Hematopoietic multipotent progenitor cell treated with erythropoietin and hydrocortisone succinate and interleukin-3 and kit ligand, for 17 days (in vitro differentiated cells): Measurements from ENCODE around the gene ZDHHC12.

ENCODE experiments used
- DNase-seq: peaks from one replicate; pipeline ENCODE4 v3.0.0-alpha.2; 2015; ENCODE audit warnings: low spot score

Gene ZDHHC12, protein sequence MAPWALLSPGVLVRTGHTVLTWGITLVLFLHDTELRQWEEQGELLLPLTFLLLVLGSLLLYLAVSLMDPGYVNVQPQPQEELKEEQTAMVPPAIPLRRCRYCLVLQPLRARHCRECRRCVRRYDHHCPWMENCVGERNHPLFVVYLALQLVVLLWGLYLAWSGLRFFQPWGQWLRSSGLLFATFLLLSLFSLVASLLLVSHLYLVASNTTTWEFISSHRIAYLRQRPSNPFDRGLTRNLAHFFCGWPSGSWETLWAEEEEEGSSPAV

DNA sequence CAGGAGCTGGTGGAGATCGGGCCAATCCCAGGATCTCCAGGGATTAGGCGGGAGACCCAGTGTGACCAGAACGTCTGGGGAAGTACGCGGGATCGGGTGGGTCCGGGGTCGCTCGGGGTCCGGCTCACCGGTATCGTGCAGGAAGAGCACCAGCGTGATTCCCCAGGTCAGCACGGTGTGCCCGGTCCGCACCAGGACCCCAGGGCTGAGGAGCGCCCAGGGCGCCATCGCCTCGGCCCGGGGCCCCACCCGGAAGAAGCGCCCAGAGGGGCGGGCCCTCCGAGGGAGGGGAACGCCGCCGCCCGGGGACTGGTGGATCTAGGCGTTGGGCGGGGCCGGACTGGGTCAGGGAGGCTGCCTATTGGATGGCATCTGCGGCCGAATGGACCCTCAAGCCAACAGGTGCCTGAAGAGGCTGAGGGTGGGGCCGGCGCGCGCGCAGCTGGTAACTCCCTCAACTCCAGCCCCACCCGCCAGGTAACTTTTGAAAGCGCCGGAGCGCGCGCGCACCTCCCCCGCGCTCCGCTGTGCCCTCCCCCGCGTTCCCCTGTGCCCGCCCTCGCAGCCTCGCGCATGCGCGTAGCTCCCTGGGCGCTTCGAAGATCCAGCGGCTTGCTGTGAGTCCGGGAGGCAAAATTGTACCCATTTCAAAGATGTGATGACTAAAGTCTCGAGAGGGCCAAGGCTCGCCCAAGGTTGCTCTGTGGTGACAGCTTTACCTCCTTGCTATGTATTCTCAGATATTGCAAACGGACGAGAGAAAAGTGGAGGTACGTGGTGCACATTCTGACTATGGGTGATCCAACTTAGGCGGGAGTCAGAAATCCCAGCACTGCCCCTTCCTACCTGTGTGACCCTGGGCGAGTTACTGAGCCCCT is at the start of gene ZDHHC12:
TSS of gene ZDHHC12 (minus strand) at position 262 of the 878 bp plus-strand sequence. CDS start at position 228, 34 bp downstream.
- DNase-seq: peak; percentile 93

DNA sequence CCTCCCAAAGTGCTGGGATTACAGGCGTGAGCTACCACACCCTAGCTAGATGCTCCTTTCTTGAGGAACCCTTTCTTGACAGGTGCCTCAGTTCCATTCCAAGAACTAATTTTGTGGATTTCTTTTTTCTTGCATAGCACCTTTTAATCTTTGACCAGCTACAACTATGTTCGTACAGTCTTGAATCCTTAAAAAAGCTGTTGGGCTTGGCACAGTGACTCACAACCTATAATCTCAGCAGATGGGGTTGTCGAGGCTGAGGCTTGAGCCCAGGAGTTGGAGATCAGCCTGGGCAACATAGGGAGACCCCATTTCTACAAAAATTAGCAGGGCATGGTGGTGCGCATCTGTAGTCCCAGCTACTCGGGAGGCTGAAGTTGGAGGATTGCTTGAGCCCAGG is 49.1 kb upstream of the ZDHHC12 start:
- no peak for DNase-seq

DNA sequence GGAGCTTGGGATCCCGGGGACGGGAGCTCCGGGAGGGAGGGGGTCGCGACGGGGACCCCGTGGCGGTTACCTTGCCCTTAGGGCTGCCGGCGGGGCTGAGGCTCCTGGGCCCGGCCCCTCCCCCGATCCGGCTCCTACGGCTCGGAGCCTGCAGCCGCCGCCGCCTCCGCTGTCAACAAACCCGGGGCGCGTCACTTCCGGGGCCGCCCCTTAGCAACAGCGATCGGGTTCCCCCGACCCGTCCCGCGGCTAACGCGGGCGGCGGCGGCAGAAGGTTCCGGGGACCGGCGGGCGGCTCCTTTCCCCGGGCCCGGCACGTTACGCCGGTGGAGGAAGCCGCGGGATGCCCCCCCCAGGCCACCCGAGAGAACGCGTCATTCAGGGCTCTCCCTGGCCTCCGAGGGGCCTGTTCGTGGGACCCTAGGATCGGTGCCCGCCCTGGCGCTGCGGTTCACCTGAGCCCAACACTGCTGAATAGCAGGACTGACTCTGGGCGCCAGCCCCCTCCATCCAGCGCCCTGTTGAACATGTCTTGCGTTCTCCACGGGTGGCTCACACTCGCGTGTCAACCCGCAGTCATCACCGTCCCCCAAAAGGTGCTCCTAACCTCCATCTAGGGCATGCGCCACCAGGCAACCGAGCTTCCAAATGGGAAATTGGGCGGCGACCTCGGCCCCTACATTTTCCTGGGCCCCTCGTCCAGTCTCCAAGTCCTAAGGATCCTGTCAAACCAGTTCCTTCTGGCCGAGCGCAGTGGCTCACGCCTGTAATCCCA is 48.0 kb upstream of the ZDHHC12 start, which contains the start of gene ZER1:
TSS of gene ZER1 (minus strand) at position 183 of the 775 bp plus-strand sequence. CDS start 16,362 bp downstream, outside the sequence.
- DNase-seq: peak; percentile 95

DNA sequence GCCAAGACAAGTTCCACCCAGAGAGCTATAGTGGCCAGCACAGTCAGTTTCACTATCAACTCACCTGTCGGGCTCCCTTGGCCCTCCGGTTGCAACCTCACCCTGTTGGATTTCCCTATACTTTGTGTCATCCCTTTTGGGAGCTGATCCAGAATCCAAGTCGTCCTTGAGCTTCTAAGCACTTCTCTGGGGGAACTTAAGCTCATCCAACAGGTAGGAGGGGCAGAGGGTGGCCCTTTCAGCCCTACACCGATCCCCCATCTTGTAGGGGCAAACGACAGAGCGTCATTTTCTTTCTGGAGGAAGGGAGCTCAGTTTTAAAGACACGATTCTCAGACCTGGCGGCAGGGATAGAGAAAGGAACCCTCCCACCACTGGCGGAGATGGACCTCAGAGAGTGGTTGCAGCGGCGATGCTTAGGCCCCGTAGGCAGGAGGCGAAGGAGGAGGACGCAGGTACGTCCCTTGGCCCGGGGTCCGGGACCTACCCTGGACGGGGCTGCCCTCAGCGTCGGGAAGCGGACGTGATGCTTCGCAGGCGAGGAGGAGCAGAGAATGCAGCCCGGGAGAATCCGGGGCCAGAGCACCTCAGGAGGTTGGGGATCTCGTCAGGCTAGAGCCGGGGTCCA is 47.3 kb upstream of the ZDHHC12 start:
- DNase-seq: peak; percentile 71

DNA sequence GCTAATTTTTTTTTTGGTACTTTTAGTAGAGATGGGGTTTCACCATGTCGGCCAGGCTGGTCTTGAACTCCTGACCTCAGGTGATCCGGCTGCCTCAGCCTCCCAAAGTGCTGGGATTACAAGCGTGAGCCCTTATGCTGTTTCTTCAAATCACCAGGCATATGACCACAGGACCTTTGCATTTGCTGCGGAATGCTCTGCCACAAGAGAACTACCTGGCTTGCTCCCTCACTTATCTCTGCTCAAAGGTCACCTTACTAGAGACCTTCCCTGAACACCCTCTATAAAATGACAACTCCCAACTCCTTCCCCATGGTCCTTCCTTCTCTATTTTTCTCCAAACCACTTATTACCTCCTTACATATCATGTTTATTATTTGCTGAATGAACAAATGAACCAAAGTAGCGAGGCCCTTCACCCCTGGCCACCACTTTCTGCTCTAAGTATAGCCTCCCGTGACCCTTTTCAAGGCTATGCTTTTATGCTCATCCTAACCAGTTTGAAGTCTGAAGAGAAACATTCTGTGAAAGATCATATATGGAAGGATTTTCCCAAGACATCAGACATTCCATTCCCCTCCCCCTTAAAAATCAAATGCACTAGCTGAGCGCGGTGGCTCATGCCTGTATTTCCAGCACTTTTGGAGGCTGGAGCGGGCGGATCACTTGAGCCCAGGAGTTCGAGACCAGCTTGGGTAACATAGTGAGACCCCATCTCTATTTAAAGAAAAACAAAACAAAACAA is 46.5 kb upstream of the ZDHHC12 start:
- no peak for DNase-seq

DNA sequence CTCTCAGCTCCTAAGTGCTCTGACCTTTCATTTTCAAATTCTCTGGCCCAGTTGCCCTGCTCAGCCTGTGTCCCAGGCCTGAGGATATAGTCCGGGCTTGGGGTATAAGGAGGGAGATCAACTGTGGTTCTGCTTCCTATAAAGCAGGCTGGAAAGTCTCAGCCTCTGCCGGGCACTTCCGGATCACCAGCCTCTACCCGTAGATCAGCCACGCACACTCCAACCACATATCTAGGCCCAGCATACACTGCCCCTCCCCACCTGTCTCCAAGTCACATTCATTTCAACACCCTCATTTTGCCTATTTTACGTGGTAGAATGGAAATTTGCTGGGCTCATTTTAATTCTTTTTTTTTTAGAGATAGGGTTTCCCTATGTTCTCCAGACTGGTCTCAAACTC is 44.7 kb upstream of the ZDHHC12 start:
- peak; percentile 46 for DNase-seq

DNA sequence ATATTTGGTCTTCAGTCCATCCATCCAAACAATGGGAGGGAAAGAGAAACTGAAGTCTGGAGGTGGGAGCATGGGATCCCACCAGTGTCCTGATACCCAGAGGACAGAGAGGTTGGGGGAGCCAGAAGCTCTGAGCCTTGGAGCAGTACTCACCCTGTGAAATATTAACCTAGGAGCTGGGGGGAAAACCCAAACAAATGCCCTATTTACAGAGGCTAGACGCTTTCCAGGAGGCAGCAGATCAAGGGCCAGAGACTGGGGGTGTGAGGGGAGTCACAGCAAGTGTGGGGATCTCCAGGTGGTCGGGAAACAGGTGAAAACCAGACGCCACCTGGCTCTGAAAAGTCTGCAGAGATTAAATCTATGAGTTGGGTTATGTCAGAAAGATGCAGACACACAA is 41.6 kb upstream of the ZDHHC12 start:
- DNase-seq: no peak

DNA sequence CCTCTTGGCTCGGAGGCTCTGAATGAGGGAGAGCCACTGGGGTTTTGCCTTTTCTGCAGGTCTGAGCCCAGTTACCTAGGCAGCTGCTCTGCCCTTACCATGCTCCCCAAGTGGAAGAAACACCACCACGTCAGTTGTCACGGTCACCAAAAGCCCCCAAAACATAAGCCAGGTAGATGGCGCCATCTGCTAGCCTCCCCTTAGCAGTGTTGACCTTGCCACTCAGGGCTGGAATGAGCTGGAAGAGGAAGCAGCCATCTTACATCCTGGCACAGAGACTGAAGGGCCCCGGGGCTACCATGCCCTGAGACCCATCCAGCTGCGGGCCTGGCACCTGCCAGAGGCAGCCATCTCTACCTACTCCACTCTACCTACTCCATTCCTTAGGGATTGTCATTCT is 40.4 kb upstream of the ZDHHC12 start:
- no peak for DNase-seq

DNA sequence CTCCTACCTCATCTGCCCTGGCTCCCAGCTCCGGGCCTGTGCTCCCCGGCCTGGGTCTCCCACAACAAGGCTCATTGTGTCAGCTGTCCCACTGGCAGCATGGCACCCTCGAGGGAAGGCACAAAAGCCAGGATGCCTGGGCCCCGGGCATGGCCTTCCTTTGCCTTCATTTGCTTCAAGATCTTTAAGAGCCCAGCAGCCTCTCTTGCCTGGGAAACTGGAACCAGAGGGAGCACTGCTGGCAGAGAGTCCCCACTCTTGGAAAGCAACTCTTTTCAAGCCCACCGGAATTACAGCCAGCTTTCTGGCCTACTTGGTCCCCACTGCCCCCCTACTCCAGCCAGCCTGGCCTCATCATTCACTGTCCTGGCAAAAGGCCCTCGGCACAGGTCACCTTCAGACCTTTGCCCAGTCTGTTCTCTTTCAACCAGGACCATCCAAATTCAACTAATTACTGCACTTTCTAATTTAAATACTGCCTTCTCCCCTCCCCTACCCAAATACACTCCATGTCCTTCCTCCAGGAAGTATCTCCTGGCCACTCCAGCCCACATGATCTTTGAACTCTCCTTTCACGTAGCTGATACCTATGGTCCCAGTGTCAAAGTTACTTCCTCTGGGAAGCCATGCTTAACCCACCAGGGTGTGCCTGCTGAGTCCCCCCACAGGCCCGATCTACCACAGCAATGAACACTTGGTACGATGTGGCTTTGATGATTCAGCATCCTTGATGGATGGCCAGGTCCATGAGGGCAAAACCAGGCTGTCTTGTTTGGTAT is 38.9 kb upstream of the ZDHHC12 start:
- DNase-seq: no peak

DNA sequence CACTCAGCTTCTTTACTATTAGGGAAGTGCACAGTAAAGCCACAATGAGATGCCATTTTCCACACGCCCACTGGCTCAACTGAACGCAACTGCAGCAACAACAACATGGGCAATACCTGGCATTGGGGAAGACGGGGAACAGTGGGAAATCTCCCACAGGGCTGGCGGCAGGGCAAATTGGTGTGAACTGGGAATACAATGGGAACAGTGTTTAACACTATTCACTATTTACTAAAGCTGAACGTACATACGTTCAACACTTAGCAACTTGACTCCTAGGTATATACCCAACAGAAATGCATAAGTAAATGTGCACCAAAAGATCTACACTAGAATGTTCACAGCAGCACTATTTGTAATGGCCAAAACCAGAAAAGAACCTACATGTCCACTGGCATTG is 33.7 kb upstream of the ZDHHC12 start:
- no peak for DNase-seq

DNA sequence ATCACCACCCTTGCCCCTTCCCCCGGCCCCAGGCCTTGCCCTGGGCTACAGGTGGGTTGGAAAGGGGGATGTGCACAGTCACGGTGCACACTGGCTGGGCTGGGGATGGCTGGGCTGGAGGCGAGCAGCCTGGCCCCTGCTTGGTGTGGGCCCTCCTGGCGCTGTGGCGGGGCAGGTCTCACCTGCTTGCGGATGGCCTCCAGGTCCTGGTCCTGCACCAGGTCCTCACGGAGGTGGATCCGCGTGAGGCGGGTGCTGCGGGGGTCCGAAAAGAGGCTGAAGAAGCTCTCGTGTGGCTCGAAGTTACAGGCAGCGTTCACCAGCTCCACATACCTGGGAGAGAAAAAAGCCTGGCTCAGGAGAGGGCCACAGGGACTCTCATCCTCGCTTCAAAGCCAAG is 29.7 kb upstream of the ZDHHC12 start:
- DNase-seq: no peak

DNA sequence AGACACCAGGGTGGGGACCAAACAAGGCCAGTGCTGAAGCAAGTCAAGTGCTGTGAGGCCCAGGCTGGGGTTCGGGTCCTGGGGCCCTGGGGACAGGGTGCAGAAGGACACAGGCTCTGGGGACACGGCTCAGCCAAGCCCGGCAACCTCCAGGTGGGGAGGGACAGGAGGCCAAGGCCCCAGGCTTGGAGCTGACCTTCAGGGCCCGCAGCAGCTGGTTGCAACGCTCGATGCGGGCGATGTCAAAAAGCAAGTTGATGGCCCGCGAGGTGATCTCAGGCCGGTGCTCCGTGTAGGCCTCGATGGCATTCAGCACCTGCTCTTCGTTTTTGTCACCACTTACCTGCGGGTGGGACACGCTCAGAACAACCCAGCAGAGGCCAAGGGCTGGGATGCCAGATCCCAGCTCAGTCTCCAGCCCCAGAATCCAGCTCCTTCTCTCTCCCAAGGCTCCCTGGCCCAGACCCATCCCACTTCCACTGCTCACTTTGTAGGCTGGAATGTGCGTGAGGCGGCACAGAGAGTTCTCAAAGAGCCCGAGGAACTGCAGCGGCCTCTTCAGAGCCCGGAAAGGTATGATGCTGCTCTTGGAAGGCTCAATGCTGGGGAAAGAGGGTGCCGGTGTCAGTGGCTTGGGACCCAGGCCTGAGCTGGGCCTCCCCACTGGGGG is 27.1 kb upstream of the ZDHHC12 start:
- DNase-seq: no peak

DNA sequence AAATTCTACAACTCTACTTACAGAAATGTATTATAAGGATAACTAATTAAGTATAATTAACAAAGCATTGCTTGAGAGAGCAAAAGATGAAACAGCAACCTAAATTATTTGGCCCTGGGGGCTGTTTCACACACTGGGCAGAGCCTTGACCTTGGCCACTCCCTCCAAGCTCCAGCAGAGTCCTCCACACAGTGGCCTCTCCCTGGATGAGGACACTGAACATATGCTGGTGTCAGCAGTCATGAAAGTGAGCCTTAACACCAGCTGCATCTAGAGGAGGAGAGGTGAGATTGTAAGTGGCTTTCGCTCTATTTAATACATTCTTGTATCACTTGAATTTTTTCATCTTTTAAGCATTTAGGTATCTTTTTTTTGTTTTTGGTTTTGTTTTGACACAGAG is 23.3 kb upstream of the ZDHHC12 start:
- DNase-seq: no peak

DNA sequence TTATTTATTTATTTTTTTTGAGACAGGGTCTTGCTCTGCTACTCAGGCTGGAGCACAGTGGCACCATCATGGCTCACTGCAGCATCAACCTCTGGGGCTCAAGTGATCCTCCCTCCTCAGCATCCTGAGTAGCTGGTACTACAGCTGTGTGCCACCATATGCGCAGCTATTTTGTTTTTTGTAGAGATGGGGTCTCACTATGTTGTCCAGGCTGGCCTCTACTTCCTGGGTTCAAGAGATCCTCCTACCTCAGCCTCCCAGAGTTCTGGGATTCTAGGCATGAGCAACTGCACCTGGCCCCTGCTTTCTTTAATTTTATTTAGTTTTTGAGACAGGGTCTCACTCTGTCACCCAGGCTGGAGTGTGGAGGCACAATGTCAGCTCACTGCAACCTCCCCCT is 19.5 kb upstream of the ZDHHC12 start:
- no peak for DNase-seq

DNA sequence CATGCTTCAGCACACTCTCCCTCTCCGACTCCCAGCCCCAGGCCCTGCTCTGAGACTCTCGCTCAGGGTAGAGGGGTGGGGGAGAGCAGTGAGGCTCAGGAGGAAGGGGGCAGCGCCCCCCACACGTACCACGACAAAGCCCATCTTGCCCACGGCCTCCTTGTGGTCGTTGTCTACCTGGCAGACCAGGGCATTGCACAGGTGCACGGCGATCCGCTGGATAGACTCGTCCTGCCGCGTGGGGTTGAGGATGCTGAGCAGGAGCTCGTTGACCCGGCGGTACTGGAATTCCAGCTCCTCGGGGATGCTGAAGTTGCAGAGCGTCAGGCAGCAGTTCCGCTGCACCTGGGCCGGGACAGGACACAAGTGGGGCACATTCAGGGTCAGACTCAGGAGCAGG is 18.5 kb upstream of the ZDHHC12 start:
- no peak for DNase-seq

DNA sequence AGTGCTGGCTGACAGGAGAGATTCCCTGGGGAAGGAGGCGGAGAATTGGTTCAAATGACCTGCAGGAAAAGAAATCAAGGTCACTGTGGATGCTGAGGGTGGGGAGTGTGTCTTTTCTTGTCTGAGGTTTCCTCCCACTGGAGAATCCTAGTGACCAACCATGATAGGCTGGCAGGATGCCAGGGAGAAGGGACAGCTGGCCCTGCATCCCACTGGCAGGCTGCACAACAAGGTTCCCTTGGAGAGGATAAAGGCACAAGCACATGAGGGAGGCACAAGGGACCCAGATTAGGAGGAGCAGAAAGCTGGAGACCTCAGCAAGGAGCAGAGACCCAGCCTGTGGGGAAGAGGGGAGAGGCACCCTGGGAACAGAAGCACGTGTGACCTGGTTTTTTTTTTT is 11.4 kb upstream of the ZDHHC12 start:
- DNase-seq: no peak

DNA sequence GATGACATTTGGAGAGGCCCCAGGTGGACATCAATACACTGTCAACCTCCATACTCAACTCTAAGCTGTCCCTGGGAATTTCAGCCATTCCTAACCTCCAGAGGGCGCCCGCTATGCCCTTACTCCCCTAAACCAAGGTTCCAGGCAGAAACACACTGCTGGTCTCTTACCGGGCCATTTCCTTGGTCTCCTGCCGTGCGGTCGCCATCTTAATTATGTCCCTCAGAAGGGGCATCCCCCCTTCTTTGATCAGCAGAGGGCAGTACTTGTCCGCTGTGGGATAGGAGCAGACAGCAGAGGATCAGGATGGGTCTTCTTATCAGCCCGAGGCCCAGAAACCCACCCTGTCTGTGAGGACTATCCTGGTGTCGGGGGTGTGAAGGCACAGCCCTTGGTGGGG is 9.3 kb upstream of the ZDHHC12 start:
- peak; percentile 71 for DNase-seq

DNA sequence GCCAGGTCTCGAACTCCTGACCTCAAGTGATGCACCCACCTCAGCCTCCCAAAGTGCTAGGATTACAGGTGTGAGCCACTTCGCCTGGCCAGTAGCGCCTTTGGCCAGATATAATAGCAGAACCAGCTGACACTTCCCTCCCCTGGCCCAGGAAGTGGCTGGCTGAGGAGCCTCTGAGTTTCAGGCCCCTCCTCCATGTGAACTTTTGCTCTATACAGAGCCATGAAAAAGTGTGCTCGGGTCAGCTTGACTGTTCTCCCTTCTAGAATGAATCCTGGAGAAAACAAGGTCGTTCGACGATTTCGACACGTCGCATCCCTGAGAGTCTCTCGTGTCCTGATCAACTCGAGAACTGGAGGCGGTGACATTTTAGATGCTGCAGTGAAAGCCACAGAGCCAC is 8.6 kb upstream of the ZDHHC12 start:
- DNase-seq: no peak

DNA sequence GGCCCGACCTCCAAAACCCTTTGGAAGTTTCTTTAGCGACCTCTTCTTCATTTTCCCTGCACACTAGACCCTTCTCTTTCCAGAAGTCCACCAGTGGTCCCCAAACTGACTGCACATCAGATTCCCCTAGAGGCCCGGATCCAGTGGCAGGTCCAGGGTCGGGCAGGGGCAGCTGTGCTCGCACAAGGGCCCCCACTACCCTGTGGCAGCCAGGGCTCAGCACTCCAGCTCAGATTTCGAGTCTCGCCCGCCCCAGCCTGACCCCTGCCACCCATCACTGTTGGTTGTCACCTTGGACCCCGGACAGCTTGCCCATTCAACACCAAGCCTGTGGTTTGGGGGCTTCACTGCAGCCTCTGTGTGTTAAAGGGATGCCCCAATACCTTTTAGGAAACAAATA is 7.8 kb upstream of the ZDHHC12 start:
- no peak for DNase-seq

DNA sequence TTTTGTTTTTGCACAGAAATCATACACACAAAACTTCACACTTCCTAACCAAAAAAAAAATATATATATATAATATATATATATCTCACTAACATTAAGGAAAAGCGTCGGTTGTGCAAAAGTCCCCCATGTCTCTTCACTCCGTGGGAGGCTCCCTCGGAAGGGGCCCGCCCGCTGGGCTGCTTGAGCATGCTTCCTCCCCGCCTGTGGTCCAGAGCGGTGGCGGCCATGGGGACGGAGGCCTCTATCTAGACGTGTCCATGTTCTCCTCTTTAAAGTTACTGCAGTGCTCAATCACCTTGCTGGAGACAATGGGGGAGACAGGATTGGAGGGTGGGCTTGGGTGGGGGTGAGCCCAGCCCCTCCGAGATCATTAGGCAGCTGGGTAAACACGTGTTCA is 7.2 kb upstream of the ZDHHC12 start:
- DNase-seq: no peak
